ENCODE data around the gene PRELID2. TPM values are rescaled to one million over a fixed set of nuclear protein-coding genes. Genes with fewer than 3 reads are reported as not detected.
"Not testable (repeated sequence)": the region's sequence is repeated elsewhere in the genome, so short reads cannot be mapped to it uniquely, and the experiment has no call there.

PRELID2 gene
- polyA plus RNA-seq, 4 donors = 7.6 to 10.8 (median 9.4) TPM

DNA sequence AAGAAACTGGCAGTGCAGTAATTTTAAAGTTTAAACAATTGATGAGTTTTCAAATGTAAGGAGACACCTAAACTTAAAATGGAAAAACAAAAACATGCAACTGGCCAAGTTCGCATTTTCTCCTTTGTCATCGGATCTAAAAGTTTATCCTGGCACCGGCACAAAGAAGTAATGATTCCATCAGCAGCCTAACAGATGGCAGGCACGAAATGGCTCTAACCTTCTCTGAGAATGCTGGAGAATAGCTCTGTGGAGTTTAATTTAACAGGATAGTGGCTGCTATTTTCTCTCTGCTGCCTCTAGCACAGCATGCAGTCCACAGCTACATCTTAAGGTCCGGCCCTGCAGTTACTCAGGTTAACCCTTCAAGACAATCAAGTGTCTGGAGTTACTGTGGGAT lies 82.2 kb downstream of the PRELID2 start:
- no peak for DNase-seq (ENCODE audit: low read depth in 4 of 4, low spot score in 3 of 4)

GRCh38 chr5:145752534-145752933 lies 82.6 kb downstream of the PRELID2 start:
- no peak for DNase-seq (ENCODE audit: low read depth in 4 of 4, low spot score in 3 of 4)

GRCh38 chr5:145750199-145750598 lies 84.9 kb downstream of the PRELID2 start:
- DNase-seq (ENCODE audit: low read depth in 4 of 4, low spot score in 3 of 4) = no peak

GRCh38 chr5:145743396-145744061 lies 91.6 kb downstream of the PRELID2 start:
- DNase-seq (ENCODE audit: low read depth in 4 of 4, low spot score in 3 of 4) = no peak

DNA sequence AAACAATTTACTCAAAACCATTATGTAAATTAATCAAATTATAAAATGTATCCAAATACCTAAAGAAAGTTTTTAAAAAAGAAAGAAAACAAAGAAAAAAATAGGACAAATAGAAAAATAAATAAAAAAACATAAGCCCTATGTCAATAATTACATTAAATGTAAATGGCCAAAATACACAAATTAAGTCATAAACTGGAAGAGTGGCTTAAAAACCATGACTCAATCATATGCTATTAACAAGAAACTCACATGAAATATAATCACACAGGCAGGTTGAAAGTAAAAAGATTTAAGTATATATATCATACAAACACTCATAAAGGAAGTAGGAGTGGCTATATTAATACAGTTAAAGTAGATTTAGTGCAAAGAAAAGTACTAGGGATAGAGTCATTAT lies 95.3 kb downstream of the PRELID2 start:
- no peak for DNase-seq (ENCODE audit: low read depth in 4 of 4, low spot score in 3 of 4)

GRCh38 chr5:145738227-145738626 lies 96.9 kb downstream of the PRELID2 start:
- no peak for DNase-seq (ENCODE audit: low read depth in 4 of 4, low spot score in 3 of 4)

DNA sequence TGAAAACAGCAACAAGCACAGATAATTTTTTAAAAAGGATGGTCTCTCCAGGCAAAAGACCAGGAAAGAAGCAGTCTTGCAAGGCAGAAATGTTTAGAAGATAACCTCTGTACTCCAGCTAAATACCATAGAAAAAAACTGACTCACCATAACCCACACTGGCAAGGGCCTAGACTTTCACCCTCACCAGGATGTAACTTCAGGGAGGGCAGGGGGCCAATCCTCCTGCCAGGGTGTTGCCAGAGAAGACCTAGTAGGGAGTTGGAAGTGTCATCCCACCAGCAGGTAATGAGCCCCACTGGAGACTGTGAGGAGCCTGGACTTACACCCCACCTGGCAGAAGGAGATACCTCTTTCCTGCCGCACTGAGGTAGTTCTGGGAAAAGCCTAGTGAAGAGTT lies 97.6 kb downstream of the PRELID2 start:
- DNase-seq (ENCODE audit: low read depth in 4 of 4, low spot score in 3 of 4) = no peak

GRCh38 chr5:145729956-145730355 lies 105.2 kb downstream of the PRELID2 start:
- not testable (repeated sequence) for DNase-seq (ENCODE audit: low read depth in 4 of 4, low spot score in 3 of 4)

- DNase-seq (ENCODE audit: low read depth in 4 of 4, low spot score in 3 of 4) = no peak
Measured at GRCh38 chr5:145723516-145723915, 111.6 kb downstream of the PRELID2 start.

DNA sequence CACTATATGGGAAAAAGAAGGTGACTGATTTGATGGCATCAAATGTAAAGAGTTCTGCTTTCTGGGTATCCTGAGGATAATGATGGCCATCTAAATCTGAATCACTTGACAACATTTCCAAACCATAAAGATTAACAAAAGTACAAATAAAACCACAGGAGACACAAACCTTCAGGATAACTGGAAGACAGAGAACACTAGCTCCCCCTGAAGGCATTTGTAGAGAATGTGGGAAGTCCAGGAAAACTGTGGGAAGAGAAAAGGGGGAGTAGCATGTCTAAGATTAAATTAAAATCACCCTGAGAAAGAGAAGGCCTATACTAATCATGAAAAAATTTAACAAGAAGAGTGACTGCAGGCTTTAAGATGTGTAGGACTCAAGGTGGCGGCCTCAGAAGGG lies 116.2 kb downstream of the PRELID2 start:
- DNase-seq (ENCODE audit: low read depth in 4 of 4, low spot score in 3 of 4) = peak in 2 of 4 donors; percentile 7 to 12

DNA sequence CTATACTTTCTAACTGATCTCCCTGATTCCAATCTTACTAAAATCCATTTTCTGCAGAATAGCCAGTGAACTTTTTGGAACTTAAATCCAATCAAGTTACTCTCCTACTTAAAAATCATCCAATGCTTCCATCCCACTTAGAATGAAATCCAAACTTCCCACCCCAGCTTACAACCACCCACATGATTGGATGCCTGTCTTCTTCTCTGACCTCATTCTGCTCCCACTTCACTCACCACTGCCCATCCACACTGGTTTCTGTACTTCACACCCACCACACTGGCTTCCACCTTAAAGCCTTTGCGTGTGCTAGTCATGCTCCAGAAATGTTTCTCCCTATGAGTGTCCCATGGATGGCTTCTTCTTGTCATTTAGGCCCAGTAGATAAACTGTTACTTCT lies 119.7 kb downstream of the PRELID2 start:
- no peak for DNase-seq (ENCODE audit: low read depth in 4 of 4, low spot score in 3 of 4)

DNA sequence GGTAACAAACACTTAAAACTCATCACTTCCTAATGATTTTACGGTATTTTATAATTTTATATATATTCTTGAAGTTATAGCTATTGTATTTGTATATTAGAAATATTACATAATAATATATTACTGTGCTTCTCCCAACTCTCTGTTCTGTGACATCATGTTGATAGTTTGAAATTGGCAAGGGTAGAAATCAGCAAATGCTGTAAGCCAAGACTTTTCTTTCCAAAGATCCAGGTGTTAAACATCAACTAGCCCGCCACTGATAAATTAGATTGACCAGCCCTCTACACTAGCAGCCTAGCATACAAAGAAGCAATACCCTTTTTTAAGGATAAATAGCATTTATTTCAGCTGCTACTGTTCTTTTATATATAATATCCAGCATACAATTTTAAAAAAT lies 122.9 kb downstream of the PRELID2 start:
- no peak for DNase-seq (ENCODE audit: low read depth in 4 of 4, low spot score in 3 of 4)

DNA sequence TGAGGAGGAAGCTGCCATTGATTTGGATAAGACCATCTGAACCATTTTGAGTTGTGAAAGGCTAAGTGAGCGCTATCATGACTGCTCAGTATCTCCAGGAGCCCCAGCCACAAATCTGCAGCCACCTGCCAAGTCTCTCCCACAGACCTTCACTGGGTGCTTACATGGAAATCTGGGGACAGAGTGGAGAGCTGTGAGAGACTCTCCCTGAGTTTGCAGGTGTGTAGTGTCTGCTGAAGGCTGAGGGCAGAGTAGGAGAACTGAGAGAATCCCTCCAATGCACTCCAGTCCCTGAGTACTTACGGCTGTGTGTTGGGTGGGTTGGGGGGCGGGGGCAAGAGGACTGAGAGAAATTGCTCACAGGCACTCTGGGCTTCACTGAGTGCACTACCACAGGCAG lies 123.7 kb downstream of the PRELID2 start:
- no peak for DNase-seq (ENCODE audit: low read depth in 4 of 4, low spot score in 3 of 4)

Other genes starting within 250 kb of the PRELID2 start
- gene GRXCR2, start 37.7 kb upstream of the PRELID2 start, polyA plus RNA-seq (ENCODE audit: insufficient read length in 4 of 4) = not detected
- 1 to 10 TPM; 4.7 to 6.0 (median 5.0) TPM for gene SH3RF2, start 101.2 kb upstream of the PRELID2 start, polyA plus RNA-seq (ENCODE audit: insufficient read length in 4 of 4)